Kidney epithelial cell (primary cell): ENCODE measurements around the gene NEK11. TPM values are rescaled to one million over a fixed set of nuclear protein-coding genes. Genes with fewer than 3 reads are reported as not detected.

ENCODE experiments used
- DNase-seq: peaks from one replicate; pipeline ENCODE4 v3.0.0-alpha.2; 2010; ENCODE audit warnings: low read depth
- H3K27me3 ChIP-seq: 2 replicates; pipeline ENCODE4 v1.6.0; 2011; ENCODE audit warnings: low read length; ENCODE audit not compliant: control insufficient read depth, insufficient read depth
- H3K36me3 ChIP-seq: 2 replicates; pipeline ENCODE4 v1.5.1; 2011; ENCODE audit warnings: low read length; ENCODE audit not compliant: control insufficient read depth, insufficient read depth
- H3K4me3 ChIP-seq: 2 replicates; pipeline ENCODE4 v1.5.1; 2011; ENCODE audit warnings: low read depth, mild to moderate bottlenecking, control low read depth, low read length
- CTCF ChIP-seq: IDR thresholded peaks from 2 replicates; pipeline ENCODE4 v1.5.1; 2011; ENCODE audit warnings: mild to moderate bottlenecking, moderate library complexity, low read length, control low read depth, inconsistent platforms; ENCODE audit not compliant: insufficient read depth, poor library complexity, severe bottlenecking
- total RNA-seq: library from RNA; depleted of rRNA; stranded (reverse); fragments of >200 nt; gene quantifications from 2 replicates; pipeline ENCODE4 v1.2.3, GENCODE V29; 2015

Gene NEK11
- 5.1 and 7.6 TPM in 2 replicates for total RNA-seq

- peak within 1 kb of the TSS; percentile 74 for H3K4me3 ChIP-seq
- no peaks in the 10 kb centered on the region for H3K36me3 ChIP-seq
- DNase-seq = peak; percentile 47
- TF ChIP-seq CTCF = no peak
- H3K27me3 ChIP-seq = no peaks in the 10 kb centered on the region
Measured at GRCh38 chr3:131026321-131027151, at the start of gene NEK11, which contains the start of gene ASTE1. Gene NEK11, plus strand, starts transcription at chr3:131026877. Its CDS starts 2,832 bp downstream, at chr3:131029709. Gene ASTE1, minus strand, starts transcription at chr3:131026825. Its CDS starts 1,519 bp downstream, at chr3:131025306.

- no peak for TF ChIP-seq CTCF
- DNase-seq = no peak
- no peaks in the 10 kb centered on the region for H3K36me3 ChIP-seq
- no peaks in the 10 kb centered on the region for H3K27me3 ChIP-seq
- H3K4me3 ChIP-seq = no peak overlapping the region
Measured at GRCh38 chr3:130979117-130979516, 47.6 kb upstream of the NEK11 start.

- DNase-seq = no peak
- H3K36me3 ChIP-seq = no peaks in the 10 kb centered on the region
- no peaks in the 10 kb centered on the region for H3K27me3 ChIP-seq
- no peak for TF ChIP-seq CTCF
- no peak overlapping the region for H3K4me3 ChIP-seq
Measured at GRCh38 chr3:130981469-130981868, 45.2 kb upstream of the NEK11 start.

GRCh38 chr3:130990282-130990681, 36.4 kb upstream of the NEK11 start:
- Histone ChIP-seq H3K27me3 (no peaks in the 10 kb centered on the region), H3K4me3 (no peak overlapping the region), H3K36me3 (no peaks in the 10 kb centered on the region)
- no peak for TF ChIP-seq CTCF
- no peak for DNase-seq

- no peak for TF ChIP-seq CTCF
- no peaks in the 10 kb centered on the region for H3K36me3 ChIP-seq
Measured at GRCh38 chr3:130991126-130991525, 35.6 kb upstream of the NEK11 start.

More at GRCh38 chr3:130991126-130991525, 35.6 kb upstream of the NEK11 start:
- no peak overlapping the region for H3K4me3 ChIP-seq
- H3K27me3 ChIP-seq = no peaks in the 10 kb centered on the region
- no peak for DNase-seq
